Stomach smooth muscle (tissue), 2 donors: ENCODE measurements around the gene CDS1.

ENCODE experiments used
- H3K27ac ChIP-seq: one replicate; pipeline ENCODE4 v1.7.0; 2013; ENCODE audit warnings: mild to moderate bottlenecking, low read length, inconsistent platforms
- H3K27me3 ChIP-seq, 2 donors: one replicate each; pipeline ENCODE4 v1.7.0; 2013; ENCODE audit warnings: low read length in 2 of 2; ENCODE audit not compliant: insufficient read depth in 2 of 2, control insufficient read depth in 1 of 2
- H3K36me3 ChIP-seq, 2 donors: one replicate each; pipeline ENCODE4 v1.7.0; 2013; ENCODE audit warnings: low read length in 2 of 2; ENCODE audit not compliant: control insufficient read depth in 2 of 2, insufficient read depth in 2 of 2
- H3K4me1 ChIP-seq: one replicate; pipeline ENCODE4 v1.7.0; 2013; ENCODE audit warnings: low read length; ENCODE audit not compliant: control insufficient read depth, insufficient read depth
- H3K4me3 ChIP-seq, 2 donors: one replicate each; pipeline ENCODE4 v1.7.0; 2013; ENCODE audit warnings: low read length in 2 of 2
- H3K9ac ChIP-seq, 2 donors: one replicate each; pipeline ENCODE4 v1.7.0; 2013; ENCODE audit warnings: low read length in 2 of 2, mild to moderate bottlenecking in 1 of 2
- H3K9me3 ChIP-seq, 2 donors: one replicate each; pipeline ENCODE4 v1.7.0; 2013; ENCODE audit warnings: low read length in 2 of 2; ENCODE audit not compliant: control insufficient read depth in 2 of 2
- donor health status: healthy.
- donor health status: Pancreatic carcinoma.

CDS1 gene

GRCh38 chr4:84574069-84574720 lies 8.7 kb upstream of the CDS1 start:
- H3K27ac ChIP-seq = no peak overlapping the region
- H3K4me1 ChIP-seq = no peaks in the 10 kb centered on the region
- no peak overlapping the region for H3K9ac ChIP-seq
- H3K9me3 ChIP-seq = no peaks in the 10 kb centered on the region
- no peaks in the 10 kb centered on the region for H3K27me3 ChIP-seq
- no peak overlapping the region for H3K4me3 ChIP-seq
- H3K36me3 ChIP-seq = no peaks in the 10 kb centered on the region

GRCh38 chr4:84578540-84579402 lies 4.2 kb upstream of the CDS1 start:
- no peaks in the 10 kb centered on the region for H3K36me3 ChIP-seq
- no peaks in the 10 kb centered on the region for H3K9me3 ChIP-seq
- H3K4me1 ChIP-seq = peaks cover 12% of the 10 kb centered on the region
- H3K9ac ChIP-seq = no peak overlapping the region
- no peak overlapping the region for H3K4me3 ChIP-seq
- H3K27me3 ChIP-seq = peaks cover 0 to 1% of the 10 kb centered on the region in 2 donors
- no peak overlapping the region for H3K27ac ChIP-seq

- Histone ChIP-seq H3K9me3 (no peaks in the 10 kb centered on the region), H3K27ac (no peak overlapping the region), H3K27me3 (peaks cover 0 to 2% of the 10 kb centered on the region in 2 donors), H3K4me1 (peaks cover 13% of the 10 kb centered on the region), H3K9ac (no peak overlapping the region), H3K36me3 (no peaks in the 10 kb centered on the region), H3K4me3 (no peak overlapping the region)
Measured at GRCh38 chr4:84579403-84579776, 3.5 kb upstream of the CDS1 start.

GRCh38 chr4:84582302-84582987 lies 482 bp upstream of the CDS1 start:
- Histone ChIP-seq H3K27me3 (peaks cover 0 to 2% of the 10 kb centered on the region in 2 donors), H3K4me1 (peaks cover 13% of the 10 kb centered on the region), H3K9me3 (no peaks in the 10 kb centered on the region), H3K27ac (no peak overlapping the region), H3K4me3 (peak overlapping the region; percentile 71 to 76), H3K9ac (peak overlapping the region; percentile 31 to 40), H3K36me3 (no peaks in the 10 kb centered on the region)

- H3K36me3 ChIP-seq = no peaks in the 10 kb centered on the region
- no peak overlapping the region for H3K27ac ChIP-seq
- H3K4me3 ChIP-seq = peak overlapping the region; percentile 71 to 76
- H3K4me1 ChIP-seq = peaks cover 13% of the 10 kb centered on the region
- peak overlapping the region in 1 of 2 donors; percentile 46 for H3K9ac ChIP-seq
- peaks cover 0 to 2% of the 10 kb centered on the region in 2 donors for H3K27me3 ChIP-seq
- peaks cover 0 to 4% of the 10 kb centered on the region in 2 donors for H3K9me3 ChIP-seq
Measured at GRCh38 chr4:84583876-84584380, 1.0 kb downstream of the CDS1 start.

- Histone ChIP-seq H3K27ac (no peak overlapping the region), H3K36me3 (no peaks in the 10 kb centered on the region), H3K27me3 (peaks cover 0 to 2% of the 10 kb centered on the region in 2 donors), H3K4me1 (peaks cover 13% of the 10 kb centered on the region), H3K4me3 (no peak overlapping the region), H3K9ac (no peak overlapping the region), H3K9me3 (peaks cover 0 to 4% of the 10 kb centered on the region in 2 donors)
Measured at GRCh38 chr4:84585251-84585650, 2.3 kb downstream of the CDS1 start.

GRCh38 chr4:84594724-84595123 lies 11.8 kb downstream of the CDS1 start:
- Histone ChIP-seq H3K9me3 (no peaks in the 10 kb centered on the region), H3K4me1 (no peaks in the 10 kb centered on the region), H3K4me3 (no peak overlapping the region), H3K36me3 (no peaks in the 10 kb centered on the region), H3K27me3 (no peaks in the 10 kb centered on the region), H3K9ac (no peak overlapping the region), H3K27ac (no peak overlapping the region)

- H3K27me3 ChIP-seq = no peaks in the 10 kb centered on the region
- no peaks in the 10 kb centered on the region for H3K36me3 ChIP-seq
- H3K4me3 ChIP-seq = no peak overlapping the region
- no peaks in the 10 kb centered on the region for H3K9me3 ChIP-seq
- no peaks in the 10 kb centered on the region for H3K4me1 ChIP-seq
- no peak overlapping the region for H3K9ac ChIP-seq
- H3K27ac ChIP-seq = no peak overlapping the region
Measured at GRCh38 chr4:84596826-84597225, 13.9 kb downstream of the CDS1 start.

GRCh38 chr4:84597450-84597849 lies 14.5 kb downstream of the CDS1 start:
- Histone ChIP-seq H3K9me3 (no peaks in the 10 kb centered on the region), H3K36me3 (no peaks in the 10 kb centered on the region)

GRCh38 chr4:84606645-84607044 lies 23.7 kb downstream of the CDS1 start:
- no peaks in the 10 kb centered on the region for H3K27me3 ChIP-seq
- no peak overlapping the region for H3K9ac ChIP-seq
- H3K4me3 ChIP-seq = no peak overlapping the region
- H3K27ac ChIP-seq = no peak overlapping the region
- H3K4me1 ChIP-seq = no peaks in the 10 kb centered on the region
- H3K9me3 ChIP-seq = no peaks in the 10 kb centered on the region
- no peaks in the 10 kb centered on the region for H3K36me3 ChIP-seq

More at GRCh38 chr4:84597450-84597849, 14.5 kb downstream of the CDS1 start:
- no peak overlapping the region for H3K4me3 ChIP-seq
- H3K27ac ChIP-seq = no peak overlapping the region
- H3K9ac ChIP-seq = no peak overlapping the region
- H3K4me1 ChIP-seq = no peaks in the 10 kb centered on the region
- H3K27me3 ChIP-seq = no peaks in the 10 kb centered on the region
